NCI-H774 (cell line): Measurements from ENCODE around the gene GFPT1.
A peak's percentile ranks its signal among the peaks of the same experiment; 100 is the strongest.

Source experiments
- DNase-seq: peaks from one replicate; lab custom pipeline; 2025; lab: John Stamatoyannopoulos, UW

The GFPT1 gene

DNA sequence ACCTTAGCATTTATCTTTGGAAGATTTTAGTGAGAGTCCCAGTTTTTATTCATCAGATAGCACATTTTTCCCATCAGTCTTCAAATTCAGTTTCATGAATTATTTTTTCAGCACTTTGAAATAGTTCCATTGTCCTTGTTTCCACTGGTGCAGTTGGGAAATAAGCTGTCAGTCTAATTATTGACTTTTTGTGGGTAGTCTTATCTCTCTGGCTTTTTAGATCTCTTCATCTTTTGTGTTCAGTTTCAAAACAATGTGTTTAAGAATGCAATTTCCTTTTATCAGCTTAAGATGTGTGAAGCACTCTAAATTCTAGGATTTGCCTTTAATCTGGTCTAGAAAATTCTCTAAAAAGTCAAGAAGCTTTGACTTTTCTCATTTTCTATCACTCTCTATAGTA is 70.5 kb downstream of the GFPT1 start:
- DNase-seq: no peak

DNA sequence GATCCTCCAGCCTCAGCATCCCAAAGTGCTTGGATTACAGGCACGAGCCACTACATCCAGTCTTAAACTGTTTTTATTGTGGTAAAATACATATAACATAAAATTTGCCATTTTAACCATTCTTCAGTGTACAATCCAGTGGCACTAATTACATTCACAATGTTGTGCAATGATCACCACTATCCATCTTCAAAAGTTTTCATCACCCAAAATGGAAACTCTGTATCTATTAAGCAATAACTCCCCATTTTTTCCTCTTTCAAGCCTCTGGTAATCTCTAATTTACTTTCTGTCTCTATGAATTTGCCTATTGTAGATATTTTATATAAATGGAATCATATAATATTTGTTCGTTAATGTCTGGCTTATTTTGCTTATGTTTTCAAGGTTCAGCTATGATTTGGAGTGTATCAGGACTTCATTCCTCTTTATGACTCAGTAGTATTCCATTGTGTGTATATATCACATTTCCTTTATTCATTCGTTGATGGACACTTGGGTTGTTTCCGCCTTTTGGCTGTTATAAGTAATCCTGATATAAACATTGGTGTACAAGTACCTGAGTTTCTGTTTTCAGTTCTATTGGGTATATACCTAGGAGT is 71.8 kb downstream of the GFPT1 start:
- DNase-seq: no peak

DNA sequence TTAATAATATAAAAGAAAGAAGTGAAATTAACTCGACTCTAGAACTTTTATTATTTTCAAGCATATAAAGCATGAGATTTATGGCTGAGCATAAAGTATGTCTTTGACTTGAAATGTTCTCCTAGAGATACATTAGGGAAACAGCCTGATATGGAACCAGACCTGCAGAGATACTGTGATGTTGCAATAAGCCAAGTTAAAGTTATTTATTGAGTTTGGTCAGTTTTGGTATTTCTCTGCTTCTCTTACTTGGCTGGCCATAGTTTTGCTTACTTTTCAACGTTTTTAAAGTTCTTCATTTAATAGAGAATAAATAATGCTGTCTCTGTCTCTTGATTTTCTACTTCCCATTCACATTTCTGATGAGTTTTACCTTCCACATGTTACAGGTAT is 76.0 kb downstream of the GFPT1 start:
- DNase-seq: no peak

DNA sequence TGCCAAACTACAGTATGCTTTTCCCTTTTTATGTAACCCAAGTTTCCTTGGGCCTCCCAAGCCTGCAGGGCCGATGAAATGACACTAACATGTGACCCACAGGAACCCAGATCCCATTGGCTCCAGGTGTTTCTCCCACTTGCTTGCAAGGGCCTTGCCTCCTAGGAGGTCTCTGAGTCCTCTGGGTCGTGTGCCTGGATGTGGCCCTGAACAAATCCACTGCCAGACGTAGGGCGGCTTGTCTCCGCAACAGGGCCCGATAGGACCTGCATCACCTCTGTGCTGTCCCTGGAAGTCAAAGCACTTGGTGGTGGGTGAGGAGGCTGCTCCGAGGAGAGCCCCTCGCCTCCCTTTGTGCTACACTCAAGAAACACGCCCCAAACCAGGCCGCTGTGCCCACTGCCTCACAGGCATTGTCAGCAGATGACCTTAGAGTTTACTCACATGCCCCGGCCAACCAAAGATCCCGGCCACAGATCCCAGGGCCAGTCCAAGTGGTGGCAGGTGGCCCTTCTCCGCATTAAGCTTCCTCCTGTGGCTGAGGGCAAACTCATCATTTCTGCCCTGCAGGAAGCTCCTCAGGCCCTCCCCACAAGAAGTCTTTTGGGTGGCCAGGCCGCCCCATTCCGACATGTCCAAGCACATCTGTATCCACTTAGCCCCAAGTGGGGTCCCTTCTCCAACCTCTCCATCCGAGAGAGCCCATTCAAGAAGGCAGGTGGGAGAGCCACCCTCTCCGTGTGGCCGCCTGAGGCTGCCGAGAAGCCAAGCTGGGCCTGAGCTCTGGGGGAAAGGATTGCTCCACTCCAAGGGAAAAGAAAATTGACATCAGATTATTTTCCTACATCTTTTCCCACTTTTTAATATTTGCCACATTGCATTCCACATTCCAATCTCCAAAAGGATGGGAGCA is 76.7 kb downstream of the GFPT1 start:
- DNase-seq: peak; percentile 6

DNA sequence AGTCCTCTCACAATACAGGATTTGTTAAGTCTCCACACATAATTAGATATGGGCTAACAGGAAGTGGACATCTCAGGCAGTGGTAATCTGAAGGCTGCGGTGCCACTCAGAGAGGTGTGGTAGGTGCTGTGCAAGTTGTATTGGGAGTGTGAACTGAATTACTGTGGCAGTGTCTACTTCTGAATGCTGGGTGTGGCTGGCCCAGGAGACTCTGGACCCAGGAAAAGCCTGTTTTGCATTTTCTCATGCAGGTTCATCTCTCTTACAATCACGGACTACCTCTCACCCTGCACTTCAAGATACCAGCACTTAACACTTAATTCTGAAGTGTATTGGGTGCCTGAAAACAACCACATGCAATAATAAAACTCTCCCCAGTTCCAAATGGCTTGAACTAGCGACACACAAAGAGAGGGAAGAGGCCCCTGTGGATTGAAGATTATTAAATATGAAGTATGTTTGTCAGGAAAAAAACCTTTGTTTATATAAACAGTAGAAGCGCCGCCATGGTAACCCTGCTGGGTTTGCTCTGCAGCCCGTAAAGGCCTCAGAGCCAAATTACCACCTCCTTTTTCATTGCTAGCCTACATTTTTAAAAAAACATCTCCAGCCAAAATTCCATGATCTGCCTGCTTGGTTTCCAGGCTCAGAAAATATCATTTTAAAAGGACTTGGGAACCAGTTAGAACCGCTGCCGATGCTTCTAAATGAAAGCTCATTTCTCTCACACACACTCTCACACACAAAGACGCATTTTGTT is 77.5 kb downstream of the GFPT1 start:
- DNase-seq: peak; percentile 6

DNA sequence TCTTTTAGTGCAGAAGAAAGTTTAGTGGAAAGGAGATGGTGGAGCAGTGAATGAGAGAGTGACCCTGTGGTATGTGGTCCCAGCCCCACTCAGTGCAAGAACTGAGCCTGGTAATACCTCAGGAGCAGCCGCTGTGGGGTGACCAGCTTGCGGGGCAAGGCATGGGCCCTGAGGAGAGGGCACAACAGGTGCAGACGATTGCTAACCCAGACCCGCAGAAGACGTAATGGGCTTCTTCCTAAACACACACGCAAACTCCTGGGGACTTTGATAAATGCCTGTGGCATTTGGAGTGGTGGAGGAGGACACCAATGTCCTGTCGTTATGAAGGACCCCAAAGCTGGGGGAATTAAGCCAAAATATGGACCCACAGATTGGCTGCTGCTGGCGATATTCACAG is 78.7 kb downstream of the GFPT1 start:
- DNase-seq: no peak

DNA sequence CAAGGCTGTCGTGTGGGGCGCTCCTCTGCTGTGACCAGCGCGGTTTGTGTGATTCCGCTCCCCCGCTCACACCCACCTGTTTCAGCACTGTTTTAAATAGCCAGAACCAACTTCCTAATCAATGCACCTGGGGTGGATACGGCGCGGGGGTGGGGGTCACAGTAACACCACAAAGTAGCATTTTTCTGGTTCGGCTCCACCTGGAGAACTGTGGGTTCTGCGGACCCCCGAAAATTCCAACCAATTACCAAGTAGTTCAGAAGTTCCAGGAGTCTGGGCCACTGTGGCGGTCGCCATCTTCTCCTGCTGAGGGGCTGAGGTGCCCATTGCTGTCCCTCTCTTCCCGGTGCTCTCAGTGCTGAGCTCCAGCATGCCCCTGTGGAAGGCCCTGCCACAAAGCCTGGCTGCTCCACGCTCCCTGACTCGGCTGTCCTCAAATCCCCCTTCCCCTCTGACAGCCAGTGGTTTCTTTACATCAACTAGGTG is 79.4 kb downstream of the GFPT1 start:
- no peak for DNase-seq

DNA sequence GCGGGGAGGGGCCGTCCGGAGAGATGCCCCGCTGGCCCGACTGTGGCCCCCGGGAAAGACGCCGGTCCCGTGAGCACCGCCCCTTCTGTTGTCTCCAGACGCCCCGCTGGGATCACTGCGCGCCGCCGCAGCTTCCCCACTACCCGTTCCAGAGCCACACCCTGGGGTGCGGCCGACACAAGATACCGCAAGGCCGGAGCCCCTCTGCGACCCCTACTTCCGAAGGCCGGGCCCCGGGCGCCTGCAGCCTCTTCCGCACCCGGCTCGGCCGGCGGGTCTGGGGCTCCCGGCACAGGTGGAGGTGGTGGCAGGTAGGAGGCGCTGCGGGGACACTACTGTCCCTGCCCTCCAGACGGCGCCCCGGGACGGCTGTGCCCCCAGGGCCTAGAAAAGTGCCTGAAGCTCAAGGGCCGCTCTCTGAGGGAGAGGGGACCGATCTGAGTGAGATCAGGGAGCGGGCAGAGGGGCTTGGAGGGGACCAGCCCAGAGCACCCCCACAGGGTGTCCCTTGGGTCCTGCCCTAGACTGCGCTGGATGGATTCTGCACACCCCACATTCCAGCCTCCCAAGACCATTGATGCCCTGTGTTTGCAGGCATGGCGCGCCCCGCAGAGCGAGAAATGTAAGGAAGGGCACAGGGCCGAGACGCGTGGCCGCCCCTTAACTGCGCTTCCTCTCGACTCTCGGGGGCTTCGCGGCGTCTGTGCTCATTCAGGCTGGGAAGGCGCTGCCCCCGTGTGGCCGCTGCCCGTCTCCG is 80.0 kb downstream of the GFPT1 start:
- peak; percentile 41 for DNase-seq

DNA sequence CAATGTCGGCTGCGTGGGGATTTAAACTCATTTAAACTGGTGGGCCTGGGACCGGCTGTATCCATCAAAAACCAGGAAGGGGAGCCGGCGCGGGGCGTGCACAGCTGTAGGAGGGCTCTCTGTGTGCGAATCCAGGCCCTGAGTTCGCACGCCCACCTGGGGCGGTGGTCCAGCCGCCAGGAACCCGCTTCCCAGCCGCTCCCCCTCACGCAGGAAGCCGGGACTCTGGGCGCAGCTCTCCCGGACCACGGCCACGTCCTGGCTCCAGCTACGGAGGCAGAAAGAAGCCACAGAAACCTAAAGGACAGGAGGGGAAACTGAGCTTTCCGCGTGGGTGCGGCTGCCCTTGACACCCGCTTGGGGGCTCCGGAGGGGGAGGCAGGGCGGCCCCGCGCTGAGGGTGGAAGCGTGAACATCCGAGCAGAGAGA is 80.6 kb downstream of the GFPT1 start:
- no peak for DNase-seq

DNA sequence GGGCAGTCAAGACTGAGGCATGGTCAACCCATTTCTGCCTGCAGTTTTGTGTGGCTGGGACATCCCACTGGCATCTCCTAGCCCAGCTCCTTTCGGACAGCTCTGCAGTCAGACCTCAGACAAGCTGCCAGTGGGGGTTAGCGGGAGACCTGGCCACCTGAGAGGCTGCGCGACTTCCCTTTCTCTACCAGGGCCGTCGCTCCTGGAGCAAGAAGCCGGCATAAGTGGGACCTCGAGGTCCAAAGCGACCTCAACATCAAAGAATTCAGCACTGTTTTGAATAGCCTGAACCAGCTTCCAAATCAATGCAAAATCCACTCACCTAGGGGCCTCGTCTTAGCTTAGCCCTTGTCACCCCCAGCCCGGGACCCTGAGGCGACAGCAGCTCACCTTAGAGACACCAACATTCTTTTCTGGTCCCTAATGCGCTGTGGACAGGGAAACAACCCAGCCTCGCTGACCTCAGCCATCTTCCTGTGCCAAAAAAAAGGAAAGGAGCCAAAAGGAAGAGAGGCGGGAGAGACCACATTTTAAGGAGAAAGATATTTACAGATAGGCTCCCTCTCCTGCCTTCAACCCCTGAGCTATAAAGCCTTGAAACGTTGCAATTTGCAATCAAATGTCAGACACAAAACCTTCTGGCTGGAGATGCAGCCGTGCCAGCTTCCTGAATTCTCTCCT is 81.2 kb downstream of the GFPT1 start:
- no peak for DNase-seq

DNA sequence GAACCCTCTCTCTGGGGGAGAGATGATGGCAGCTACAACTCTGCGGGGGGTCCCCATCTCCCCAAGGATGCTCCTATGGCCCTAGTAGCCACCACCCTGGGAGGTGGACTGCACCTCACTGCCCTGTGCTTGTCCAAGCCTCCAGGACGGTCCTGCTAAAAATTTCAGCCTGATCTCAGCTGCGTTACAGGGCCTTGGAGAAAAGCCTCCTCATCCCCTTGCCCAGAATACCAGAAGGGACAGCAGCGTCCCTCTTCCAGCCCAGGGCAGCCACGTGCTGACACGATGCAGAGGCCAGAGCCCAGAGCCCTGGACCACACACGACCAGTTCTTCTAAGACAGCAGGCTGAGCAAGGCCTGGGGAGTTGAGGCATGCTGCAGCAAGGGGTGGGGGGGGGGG is 81.9 kb downstream of the GFPT1 start:
- no peak for DNase-seq

DNA sequence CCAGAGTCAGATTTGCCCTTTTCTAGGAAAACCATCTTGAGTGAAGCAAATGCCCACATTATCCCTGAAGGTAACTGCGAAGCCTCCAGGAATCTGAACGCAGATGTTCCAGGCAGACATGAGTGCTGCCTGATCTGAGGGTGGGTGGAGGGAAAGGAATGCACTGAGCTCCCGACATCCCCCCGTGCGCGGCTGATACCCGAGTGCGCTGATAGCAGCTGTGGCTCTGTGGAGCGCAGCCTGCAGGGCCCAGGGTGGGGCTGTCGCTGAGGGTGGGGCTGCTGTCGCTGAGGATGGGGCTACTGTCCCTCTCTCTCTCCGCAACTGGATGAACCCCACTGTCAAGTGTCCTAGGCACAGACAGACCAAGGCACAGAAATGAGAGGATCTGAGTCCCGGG is 82.4 kb downstream of the GFPT1 start:
- DNase-seq: no peak

DNA sequence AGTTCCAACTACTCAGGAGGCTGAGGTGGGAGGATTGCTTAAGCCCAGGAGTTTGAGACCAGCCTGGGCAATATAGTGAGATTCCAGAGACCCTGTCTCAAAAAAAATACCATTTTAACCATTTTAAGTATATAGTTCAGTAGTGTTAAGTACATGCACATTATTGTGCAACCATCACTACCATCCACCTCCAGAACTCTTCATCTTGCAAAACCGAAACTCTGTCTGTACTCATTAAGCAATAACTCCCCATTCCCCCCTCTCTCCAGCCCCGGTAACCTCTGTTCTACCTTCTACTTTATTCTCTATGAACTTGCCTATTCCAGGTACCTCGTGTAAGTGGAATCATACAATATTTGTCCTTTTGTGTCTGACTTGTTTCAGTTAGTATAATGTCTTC is 86.4 kb downstream of the GFPT1 start:
- DNase-seq: no peak

DNA sequence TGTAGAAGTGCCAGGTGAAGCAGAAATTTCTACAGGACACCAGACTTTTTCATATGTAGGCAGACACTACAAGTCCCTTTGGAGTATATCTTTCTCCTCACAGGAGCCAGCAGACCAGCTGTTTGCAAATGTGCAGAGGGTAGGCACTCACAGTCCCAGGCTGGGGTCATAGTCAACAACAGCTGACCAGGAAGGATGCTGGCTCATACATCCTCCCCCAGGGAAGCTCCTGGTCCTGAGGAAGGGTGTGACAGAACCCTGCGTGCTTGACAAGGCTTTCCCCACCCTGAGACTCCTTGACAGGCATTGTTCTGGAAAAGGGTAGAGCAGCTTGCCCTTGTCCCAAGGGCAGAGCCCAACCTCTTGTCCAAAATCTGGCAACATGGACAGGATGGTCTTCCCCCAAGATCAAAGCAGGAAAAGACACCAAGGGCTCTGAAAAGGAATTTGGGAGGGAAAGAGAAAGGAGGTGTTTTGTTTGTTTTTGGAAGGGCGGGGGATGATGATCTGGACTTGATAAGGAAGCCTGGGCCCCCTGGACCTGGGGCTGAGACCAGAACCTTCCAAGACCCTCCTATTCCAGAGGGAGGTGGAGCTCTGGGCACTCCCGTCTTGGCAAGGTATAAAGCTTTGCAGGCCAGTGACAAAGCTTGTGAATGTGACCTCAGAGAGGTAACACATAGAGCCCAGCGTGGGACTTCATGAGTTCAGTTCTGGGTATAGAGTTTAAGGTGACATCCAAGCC is 87.1 kb downstream of the GFPT1 start:
- no peak for DNase-seq

DNA sequence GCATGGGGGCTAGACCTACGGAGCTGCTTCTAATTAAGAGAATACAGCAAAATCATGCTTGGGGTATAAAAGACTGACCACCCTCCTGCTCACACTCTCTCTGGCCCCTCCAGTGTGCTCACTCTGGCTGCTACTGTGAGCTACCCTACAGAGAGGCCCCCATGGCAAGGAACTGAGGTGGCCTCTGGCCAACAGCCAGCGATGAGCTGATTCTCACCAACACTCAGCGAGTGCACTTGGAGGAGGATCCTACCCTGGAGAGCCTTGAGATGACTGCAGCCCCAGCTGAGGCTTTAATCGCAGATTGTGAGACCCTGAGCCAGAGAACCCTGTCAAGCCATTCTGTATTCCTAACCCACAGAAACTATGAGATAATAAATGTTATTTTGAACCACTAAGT is 88.2 kb downstream of the GFPT1 start:
- no peak for DNase-seq

DNA sequence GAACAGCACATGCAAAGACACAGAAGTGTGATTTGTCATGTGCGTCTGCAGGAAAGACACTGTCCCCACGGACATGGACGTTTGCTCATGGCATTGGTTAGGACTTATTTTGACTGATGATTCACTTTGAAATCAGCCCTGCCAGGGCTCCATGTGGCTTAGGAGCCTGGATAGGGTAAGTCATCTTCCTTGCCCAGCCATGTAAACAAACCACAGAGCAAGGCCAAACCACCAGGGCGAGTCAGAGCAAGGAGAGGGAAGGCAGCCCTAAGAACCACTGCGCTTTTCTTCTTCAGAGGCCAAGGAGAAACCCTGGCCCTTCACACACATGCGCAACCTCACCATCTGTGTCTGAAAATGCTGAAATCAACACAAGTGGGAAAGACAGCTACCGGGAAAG is 88.8 kb downstream of the GFPT1 start:
- no peak for DNase-seq

DNA sequence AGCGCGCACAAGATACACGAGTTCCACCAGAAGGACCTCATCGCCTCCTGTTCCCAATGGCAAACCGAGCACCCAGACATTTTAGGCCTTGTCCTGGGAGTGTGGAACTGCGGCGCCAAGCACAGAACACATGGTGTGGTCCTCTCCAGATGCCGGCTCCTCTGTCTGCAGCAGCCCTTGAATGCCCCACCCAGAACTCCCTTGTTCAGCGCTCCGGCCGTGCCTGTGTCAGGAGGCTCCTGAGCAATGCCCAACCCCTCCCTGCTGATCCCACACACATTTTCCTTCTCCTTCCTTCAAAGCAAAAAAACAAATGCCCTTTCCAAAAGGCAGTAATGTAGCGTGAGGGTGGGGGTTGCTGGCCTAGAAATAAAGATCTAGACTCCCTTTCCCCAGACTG is 89.8 kb downstream of the GFPT1 start:
- DNase-seq: no peak

DNA sequence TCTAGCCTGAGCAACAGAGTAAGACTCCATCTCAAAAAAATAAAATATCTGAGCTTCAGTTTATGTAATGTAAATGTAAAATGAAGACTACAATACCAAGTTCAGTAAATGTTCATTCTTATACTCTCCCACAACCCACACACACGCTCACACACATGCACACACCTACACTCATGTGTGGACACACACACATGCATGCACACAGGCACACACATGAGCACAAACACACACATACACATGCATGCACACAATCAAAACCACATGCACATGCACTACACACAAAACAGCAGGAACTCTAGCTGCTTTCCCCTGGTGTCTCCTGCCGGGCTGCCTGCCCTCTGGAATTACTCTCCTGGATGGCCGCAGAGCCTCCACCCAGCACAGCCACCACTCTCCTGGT is 90.6 kb downstream of the GFPT1 start:
- DNase-seq: no peak

DNA sequence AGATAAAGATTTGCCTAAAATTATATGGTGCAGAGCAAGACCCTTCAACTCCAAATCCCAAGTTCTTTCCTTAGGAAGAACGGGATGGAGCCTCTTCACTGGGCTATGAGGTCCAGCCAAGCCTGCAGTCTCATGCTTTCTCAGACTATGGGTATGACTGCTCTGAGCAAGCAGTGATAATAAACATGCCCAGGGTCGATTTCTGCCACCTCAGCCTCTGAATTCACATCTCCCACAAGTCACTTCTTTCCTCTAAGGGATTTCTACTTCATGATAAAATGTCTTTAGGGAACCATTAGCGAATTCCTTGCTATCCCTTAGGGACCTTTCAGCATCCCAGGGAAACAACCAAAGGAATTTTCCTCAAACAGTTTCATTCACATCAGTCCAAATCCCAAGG is 94.8 kb downstream of the GFPT1 start:
- no peak for DNase-seq

DNA sequence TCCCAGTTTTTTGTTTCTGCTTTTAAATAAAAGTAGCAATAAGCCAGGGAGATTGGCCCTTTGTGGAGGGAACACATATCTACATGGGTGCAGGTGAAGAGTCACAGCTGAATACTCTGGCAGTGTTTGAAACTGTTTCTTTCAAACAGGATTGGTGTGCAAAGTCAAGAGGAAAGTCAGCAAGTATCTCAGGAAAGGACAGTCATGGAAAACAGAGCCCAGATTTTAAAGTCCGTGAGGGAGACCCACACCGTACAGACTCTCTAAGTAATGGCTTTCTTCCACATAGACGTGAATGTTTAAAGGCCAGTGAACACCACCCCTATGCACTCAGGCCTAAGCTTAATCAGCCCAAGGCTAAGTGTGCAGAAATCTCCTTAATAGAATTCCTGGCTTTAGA is 95.3 kb downstream of the GFPT1 start:
- DNase-seq: no peak
